ENCODE results near the gene HUS1.
"Not testable (repeated sequence)": the region's sequence is repeated elsewhere in the genome, so short reads cannot be mapped to it uniquely, and the experiment has no call there.

Gene HUS1

GRCh38 chr7:47943676-47944474, 35.5 kb downstream of the HUS1 start:
- DNase-seq = no peak

GRCh38 chr7:47942651-47943050, 36.8 kb downstream of the HUS1 start:
- DNase-seq = not testable (repeated sequence)

GRCh38 chr7:47942132-47942531, 37.3 kb downstream of the HUS1 start:
- no peak for DNase-seq

GRCh38 chr7:47941136-47941844, 38.1 kb downstream of the HUS1 start:
- no peak for DNase-seq

GRCh38 chr7:47940088-47941013, 39.1 kb downstream of the HUS1 start:
- DNase-seq = no peak

GRCh38 chr7:47939425-47940036, 39.9 kb downstream of the HUS1 start:
- no peak for DNase-seq

GRCh38 chr7:47938574-47939165, 40.7 kb downstream of the HUS1 start:
- DNase-seq = no peak

- DNase-seq = no peak
Measured at GRCh38 chr7:47937711-47938573, 41.5 kb downstream of the HUS1 start.

GRCh38 chr7:47937065-47937687, 42.2 kb downstream of the HUS1 start:
- no peak for DNase-seq

- no peak for DNase-seq
Measured at GRCh38 chr7:47936323-47936722, 43.1 kb downstream of the HUS1 start.

GRCh38 chr7:47935336-47935735, 44.1 kb downstream of the HUS1 start:
- DNase-seq = no peak

- no peak for DNase-seq
Measured at GRCh38 chr7:47934831-47935230, 44.6 kb downstream of the HUS1 start.

GRCh38 chr7:47933215-47933614, 46.2 kb downstream of the HUS1 start:
- DNase-seq = no peak

GRCh38 chr7:47932466-47933037, 46.9 kb downstream of the HUS1 start:
- DNase-seq = no peak

- no peak for DNase-seq
Measured at GRCh38 chr7:47932016-47932415, 47.4 kb downstream of the HUS1 start.

GRCh38 chr7:47931005-47932004, 48.1 kb downstream of the HUS1 start:
- no peak for DNase-seq

GRCh38 chr7:47924266-47924665, 55.1 kb downstream of the HUS1 start:
- DNase-seq = no peak

GRCh38 chr7:47923081-47923875, 56.1 kb downstream of the HUS1 start:
- not testable (repeated sequence) for DNase-seq
